Stimulated activated CD4-positive, alpha-beta T cell treated with anti-CD3 and anti-CD28 coated beads, Interleukin-4, amount 100 ng/mL, for 48 hours (primary cell): ENCODE data around the gene IL5.

Experiments
- DNase-seq, 2 donors: peaks; one replicate each; pipeline ENCODE4 v3.0.0-alpha.2; 2020; ENCODE audit warnings: low read depth in 2 of 2

The IL5 gene

DNA sequence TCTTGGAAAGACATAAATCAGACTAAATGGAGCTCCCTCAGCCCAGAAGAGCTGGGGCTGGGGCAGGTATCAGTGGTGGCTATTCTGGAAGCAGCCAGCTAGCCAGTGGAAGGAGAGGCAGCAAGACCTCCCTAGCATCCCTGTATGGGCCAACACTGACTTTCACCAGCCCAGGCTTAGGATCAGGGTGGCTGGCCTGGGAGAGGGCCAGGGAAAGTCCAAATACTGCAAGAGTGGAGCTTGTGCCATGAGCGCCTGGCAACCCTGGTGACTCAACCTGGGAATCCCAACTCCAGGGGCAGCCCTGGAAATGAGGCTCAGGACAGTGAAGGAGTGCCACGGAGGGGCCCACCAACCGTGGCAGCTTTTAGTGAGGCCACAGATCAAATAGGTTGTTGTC is 45.2 kb downstream of the IL5 start:
- DNase-seq, result no peak

DNA sequence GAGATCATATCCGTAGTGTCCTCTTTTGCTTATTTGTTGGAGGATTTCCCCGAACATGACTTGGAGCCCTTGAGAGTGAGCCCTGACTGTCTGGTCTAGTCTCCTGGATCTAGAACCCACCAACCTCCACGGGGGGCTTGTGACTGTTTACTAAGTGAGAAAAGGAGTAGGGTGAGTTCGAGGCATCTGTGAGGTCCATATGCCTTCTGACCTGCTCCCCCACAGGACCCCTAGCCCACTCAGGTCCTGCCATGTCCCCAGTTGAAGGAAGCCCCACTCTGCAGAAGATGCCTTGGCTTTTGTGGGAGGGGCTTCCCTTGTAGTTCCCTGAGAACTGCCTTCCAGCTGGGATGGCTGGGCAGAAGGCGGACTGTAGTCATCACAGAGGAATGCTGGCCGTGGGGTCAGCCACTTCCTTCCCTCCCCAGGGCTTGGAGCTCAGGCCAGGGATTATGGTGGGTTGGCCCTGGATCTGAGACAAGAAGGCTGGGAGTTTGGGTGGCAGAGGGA is 45.8 kb downstream of the IL5 start:
- no peak for DNase-seq

DNA sequence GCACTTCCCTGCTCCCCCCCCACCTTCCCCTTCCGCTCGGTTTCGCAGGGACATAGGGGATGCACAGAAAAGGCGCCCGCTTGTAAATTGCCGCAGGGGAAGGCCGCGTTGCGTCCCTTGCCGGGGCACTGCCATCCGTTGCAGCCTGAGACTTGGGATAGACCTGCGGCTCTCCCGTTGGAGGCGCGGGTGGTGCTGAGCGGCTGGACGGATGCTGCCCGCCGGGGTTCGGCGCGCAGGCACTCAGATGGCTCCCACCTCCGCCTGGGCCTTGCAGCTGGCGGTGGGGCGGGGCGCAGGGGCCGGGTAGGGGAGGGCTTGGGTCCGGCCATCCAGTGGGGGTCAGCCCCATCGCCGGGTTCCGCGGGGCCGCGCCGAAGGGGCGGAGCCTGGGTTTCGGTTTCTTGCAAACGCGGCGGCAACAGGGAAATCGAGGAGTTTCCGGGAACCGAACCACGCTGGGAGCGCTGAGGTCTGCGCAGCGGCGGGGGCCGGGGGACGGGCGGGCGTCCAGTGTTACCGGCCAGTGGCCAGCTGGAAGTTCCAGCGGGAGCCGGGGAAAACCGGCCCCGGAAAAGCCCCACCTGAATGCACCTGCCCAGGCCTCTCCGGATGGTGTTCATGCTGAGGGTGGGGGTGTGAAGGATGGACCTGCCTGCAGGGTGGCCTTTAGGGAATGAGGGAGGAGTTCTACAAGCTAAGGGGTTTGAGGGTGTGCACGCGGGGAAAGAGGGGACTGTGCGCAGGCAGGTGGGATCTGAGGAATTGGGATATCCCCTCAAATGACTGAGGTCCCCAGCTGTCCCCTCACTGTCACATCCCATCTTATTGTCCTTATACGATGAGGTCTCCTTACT is 46.5 kb downstream of the IL5 start:
- peak in 1 of 2 donors; percentile 61 for DNase-seq

DNA sequence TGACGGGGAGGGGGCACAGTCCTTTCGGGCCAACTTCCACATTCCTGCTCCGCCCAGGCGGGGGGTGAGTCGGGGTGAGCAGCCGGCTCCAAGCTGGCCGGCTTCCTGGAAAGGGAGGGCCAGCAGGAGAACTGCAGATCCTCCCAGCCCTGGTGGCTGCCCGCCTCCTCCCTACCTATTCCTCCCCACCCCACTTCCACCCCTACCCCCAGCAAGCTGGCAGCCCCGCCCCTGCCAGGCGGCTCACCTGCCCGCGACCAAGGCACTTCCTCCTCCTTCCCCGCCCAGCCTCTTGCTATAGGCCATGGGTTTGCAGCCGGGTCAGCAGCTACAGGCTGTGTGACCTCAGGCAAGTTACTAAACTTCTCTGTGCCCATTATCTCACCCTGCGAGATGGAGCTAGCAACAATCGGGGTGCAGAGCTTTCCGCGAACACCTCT is 47.1 kb downstream of the IL5 start:
- peak; percentile 77 to 82 for DNase-seq

DNA sequence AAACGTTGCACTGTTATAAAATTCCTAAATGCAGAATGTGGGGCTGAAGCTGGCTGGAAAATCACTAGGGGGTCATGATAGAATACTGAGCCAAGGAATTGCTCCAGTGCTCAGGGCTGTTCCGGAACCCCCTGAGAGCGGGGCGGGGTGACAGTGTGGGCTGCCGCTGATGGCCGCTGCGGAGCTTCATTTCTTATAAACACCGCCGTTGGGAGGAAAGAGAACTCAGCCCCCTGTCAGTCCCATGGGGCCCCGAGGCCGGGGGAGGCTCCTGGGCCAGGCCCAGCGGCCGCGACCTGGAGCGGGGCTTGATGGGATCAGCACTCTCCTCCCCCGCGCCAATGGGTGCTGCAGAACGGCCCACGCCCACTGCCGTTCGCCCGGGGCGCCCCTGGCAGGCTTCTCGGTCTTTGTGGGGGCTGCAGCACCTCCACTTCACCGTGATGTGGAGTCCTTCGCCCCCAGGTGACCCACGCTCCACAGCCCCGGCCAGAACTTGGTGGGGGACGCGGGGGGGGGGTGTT is 47.6 kb downstream of the IL5 start:
- DNase-seq, result peak; percentile 69 to 72

DNA sequence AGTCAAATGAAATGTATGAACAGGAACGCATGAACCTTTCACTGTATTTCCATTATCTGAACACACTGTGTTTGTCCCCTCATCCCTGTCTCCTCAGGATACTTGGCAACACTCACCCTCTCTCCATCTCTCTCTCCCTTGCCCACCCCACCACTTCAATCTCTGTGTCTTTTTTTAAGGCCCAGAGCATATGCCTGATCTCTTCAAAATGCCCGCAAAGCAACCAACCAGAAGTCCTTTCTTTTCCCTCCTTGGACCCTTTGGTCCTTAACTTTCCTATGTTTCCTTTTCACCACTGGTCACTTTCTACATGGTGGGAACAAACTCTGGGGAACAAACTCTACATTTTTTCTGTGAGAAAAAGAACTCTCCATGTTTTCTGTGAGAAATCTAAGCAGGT is 49.5 kb downstream of the IL5 start:
- no peak for DNase-seq

DNA sequence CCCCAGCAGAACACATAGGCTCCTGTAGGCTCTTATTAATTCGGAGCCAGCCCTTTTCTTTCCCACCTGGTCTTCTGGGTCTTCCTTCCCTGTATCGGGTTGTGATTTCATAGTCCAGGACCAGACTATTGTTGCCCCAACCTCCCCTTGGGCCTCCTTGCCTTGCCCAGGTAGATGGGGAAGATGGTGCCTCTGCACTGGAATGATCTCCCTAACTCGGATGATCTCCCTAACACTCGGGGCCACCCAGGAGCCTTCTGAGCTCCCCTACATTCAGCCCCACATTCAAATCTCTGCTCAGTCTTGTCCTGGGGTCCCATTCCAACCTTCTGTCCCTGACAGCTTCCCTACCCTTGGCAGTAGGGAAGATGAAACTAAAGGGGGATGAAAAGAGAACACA is 50.1 kb downstream of the IL5 start:
- DNase-seq, result no peak

DNA sequence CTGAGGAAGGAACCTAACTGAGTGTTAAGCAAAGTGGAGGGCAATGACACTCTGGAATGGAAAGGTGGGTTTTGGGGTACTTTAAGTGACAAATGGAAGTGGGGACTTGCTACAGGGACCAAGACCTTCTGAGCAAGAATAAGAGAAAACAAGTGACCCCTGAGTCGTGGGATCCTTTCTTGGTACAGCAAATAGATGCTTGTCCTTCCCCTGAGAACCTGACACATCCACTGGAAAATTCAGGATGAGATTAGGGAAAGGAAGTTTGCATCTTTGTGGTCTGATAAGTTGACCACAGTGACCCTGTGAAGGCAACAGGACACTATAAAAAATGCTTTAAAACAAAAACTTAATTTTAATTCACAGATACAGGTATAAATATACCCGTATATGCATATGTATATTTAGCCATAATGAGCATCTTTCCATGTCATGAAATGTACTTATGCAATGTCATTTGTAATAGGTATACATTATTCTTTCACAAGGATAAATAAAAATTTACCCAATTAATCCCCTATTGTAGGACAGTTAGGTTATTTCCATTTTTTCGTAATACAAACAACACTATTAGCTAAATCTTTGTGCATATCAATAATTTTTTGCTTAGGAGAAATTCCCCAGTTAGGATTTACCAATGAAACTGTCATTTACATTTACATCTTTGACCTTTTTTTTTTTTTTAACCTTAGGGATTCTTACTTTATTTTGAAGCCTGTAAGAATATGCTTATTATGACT is 50.8 kb downstream of the IL5 start:
- no peak for DNase-seq
